K562 (cell line): ENCODE results near the gene MAP4K1. TPM values are rescaled to one million over a fixed set of nuclear protein-coding genes. Genes with fewer than 3 reads are reported as not detected.

Experiments used
- CTCF ChIP-seq, 3 experiments: IDR thresholded peaks in 2 of 3; conservative IDR thresholded peaks in 1 of 3; 2 replicates each; pipeline ENCODE4 v1.5.1; 2011 to 2012; ENCODE audit warnings: low read length in 3 of 3, mild to moderate bottlenecking in 3 of 3, control low read depth in 2 of 3, improper control_type of control experiment in 1 of 3, inconsistent platforms in 1 of 3, low read depth in 1 of 3, mixed read lengths in 1 of 3, moderate library complexity in 1 of 3; ENCODE audit not compliant: insufficient read depth in 2 of 3
- ETS2 ChIP-seq: IDR thresholded peaks from 2 replicates; pipeline ENCODE4 v1.6.1; 2016; ENCODE audit warnings: borderline replicate concordance, missing genetic modification characterization, mild to moderate bottlenecking, moderate library complexity, missing compliant biosample characterization; ENCODE audit not compliant: poor library complexity, severe bottlenecking
- FOXK1 ChIP-seq: sonication (generic); formaldehyde crosslinking; IDR thresholded peaks from 2 replicates; pipeline ENCODE4 v1.8.0; 2022; ENCODE audit warnings: missing genetic modification reagents, mild to moderate bottlenecking, borderline replicate concordance
- IRF2 ChIP-seq: sonication (generic); formaldehyde crosslinking; IDR thresholded peaks from 2 replicates; pipeline ENCODE4 v1.8.1; 2022; ENCODE audit warnings: mild to moderate bottlenecking, missing genetic modification reagents
- JUND ChIP-seq, 2 experiments: IDR thresholded peaks; 2 replicates in 1 of 2; 3 replicates in 1 of 2; pipeline ENCODE4 v1.6.1; 2011; ENCODE audit warnings: borderline replicate concordance in 2 of 2, low read depth in 2 of 2, low read length in 2 of 2, improper control_type of control experiment in 1 of 2, missing biosample characterization in 1 of 2, missing genetic modification characterization in 1 of 2, missing genetic modification reagents in 1 of 2
- MEF2D ChIP-seq: conservative IDR thresholded peaks from 2 replicates; pipeline ENCODE4 v1.6.1; 2016; ENCODE audit warnings: low read depth, missing genetic modification characterization, missing compliant biosample characterization
- MLX ChIP-seq, 2 experiments: fragments of 450-650 bp in 1 of 2; sonication (generic) in 1 of 2; formaldehyde crosslinking; conservative IDR thresholded peaks; 2 replicates each; pipeline versions ENCODE4 v1.4.0 to v1.8.1; 2020 to 2022; ENCODE audit warnings: mild to moderate bottlenecking in 1 of 2, missing genetic modification reagents in 1 of 2
- TCF7 ChIP-seq: sonication (generic); IDR thresholded peaks from 2 replicates; pipeline ENCODE4 v1.6.1; 2016; ENCODE audit warnings: antibody characterized with exemption, borderline replicate concordance
- TCFL5 ChIP-seq: fragments of 250-450 bp; sonication (Bioruptor Pico); conservative IDR thresholded peaks from 2 replicates; pipeline ENCODE4 v1.6.1; 2021; ENCODE audit warnings: mild to moderate bottlenecking, moderate library complexity, matching md5 sums
- TFAP4 ChIP-seq: sonication (generic); formaldehyde crosslinking; IDR thresholded peaks from 2 replicates; pipeline ENCODE4 v1.8.0; 2022; ENCODE audit warnings: missing genetic modification reagents, mild to moderate bottlenecking, moderate library complexity, borderline replicate concordance
- USF2 ChIP-seq: sonication (generic); formaldehyde crosslinking; IDR thresholded peaks from 2 replicates; pipeline ENCODE4 v1.5.0; 2020; ENCODE audit warnings: missing genetic modification reagents
- YY1 ChIP-seq, 3 experiments: IDR thresholded peaks; 2 replicates each; pipeline ENCODE4 v1.6.1; 2011; ENCODE audit warnings: low read length in 2 of 3, mild to moderate bottlenecking in 2 of 3, moderate library complexity in 2 of 3, borderline replicate concordance in 1 of 3, control low read depth in 1 of 3, low read depth in 1 of 3; ENCODE audit not compliant: insufficient read depth in 3 of 3, insufficient replicate concordance in 2 of 3, control insufficient read depth in 1 of 3, insufficient read length in 1 of 3; ENCODE audit errors: extremely low read depth in 1 of 3
- ZNF23 ChIP-seq: fragments of 250-450 bp; sonication (Bioruptor Pico); IDR thresholded peaks from 2 replicates; pipeline ENCODE4 v1.4.0; 2020; ENCODE audit warnings: mild to moderate bottlenecking
- ZNF24 ChIP-seq: fragments of 450-650 bp; IDR thresholded peaks from 2 replicates; pipeline ENCODE4 v1.6.1; 2016
- ZNF518B ChIP-seq: fragments of 250-450 bp; sonication (Bioruptor Pico); IDR thresholded peaks from 2 replicates; pipeline ENCODE4 v1.5.0; 2021; ENCODE audit warnings: mild to moderate bottlenecking, moderate library complexity
- ZNF830 ChIP-seq: fragments of 250-450 bp; sonication (Bioruptor Pico); IDR thresholded peaks from 2 replicates; pipeline ENCODE4 v1.5.0; 2021; ENCODE audit warnings: mild to moderate bottlenecking
- polyA plus RNA-seq, 8 experiments: library from polyadenylated mRNA; depleted of rRNA in 4 of 8; stranded (reverse) in 5 of 8; unstranded in 3 of 8; fragments of >200 nt; fragmentation: Nextera tagmentation in 2 of 8; fragmentation: Illumina TruSeq in 1 of 8; extraction: Ambion mirVana in 2 of 8; extraction: Trizol in 1 of 8; gene quantifications; 2 replicates each; pipeline versions ENCODE4 v1.2.1 to v1.2.3, GENCODE V29; 2011 to 2014; ENCODE audit warnings: inconsistent platforms in 1 of 8, missing spikeins in 1 of 8
- total RNA-seq, 7 experiments: library from RNA; depleted of rRNA in 6 of 7; stranded (reverse); fragments of >200 nt in 6 of 7; fragmentation: Illumina TruSeq in 2 of 7; extraction: Trizol in 2 of 7; gene quantifications; 2 replicates each; pipeline versions ENCODE4 v1.2.1 to v1.2.3, GENCODE V29; 2011 to 2021; ENCODE audit warnings: low replicate concordance in 1 of 7

MAP4K1 gene
- total and polyA plus RNA-seq, 9 of the 15 experiments (the other 6 are each of a cell fraction or from before 2014, with no cell fraction given), result 0.14 to 3.2 (median 0.73) TPM; not detected in 1

- TF ChIP-seq FOXK1 (CRISPR knock-in tag) (no peak), CTCF (IDR thresholded peaks at IDR 0.05 in 2 of 3, conservative IDR thresholded peaks at IDR 0.05 in 1 of 3; ENCODE audit: insufficient read depth in 2 of 3, low read depth in 1 of 3, low read length in 3 of 3) (peak; percentile 64 to 84 (median 82); a peak in 5 of 6 replicates), TCF7 (no peak), ZNF830 (CRISPR knock-in tag) (no peak), USF2 (CRISPR knock-in tag) (no peak), IRF2 (CRISPR knock-in tag) (no peak), TFAP4 (CRISPR knock-in tag) (peak; percentile 99), ZNF23 (CRISPR knock-in tag) (no peak), JUND (IDR thresholded peaks at IDR 0.05; ENCODE audit: borderline replicate concordance, low read depth, low read length) (peak; percentile 100), JUND (tag; IDR thresholded peaks at IDR 0.05; ENCODE audit: borderline replicate concordance, low read depth, low read length) (peak; percentile 100), ZNF518B (CRISPR knock-in tag) (no peak), ETS2 (no peak), ZNF24 (0 out of 2 replicates have a peak, but pooled peaks have one; percentile 6), YY1 (IDR thresholded peaks at IDR 0.05; ENCODE audit: borderline replicate concordance in 1 of 3, control insufficient read depth in 1 of 3, extremely low read depth in 1 of 3, insufficient read depth in 3 of 3, insufficient read length in 1 of 3, insufficient replicate concordance in 2 of 3, low read depth in 1 of 3, low read length in 2 of 3) (peak in 2 of 3 experiments; percentile 16 to 71), MLX (CRISPR knock-in tag; conservative IDR thresholded peaks at IDR 0.05) (no peak), MEF2D (tag) (peak; percentile 78; the same call in 1 of the 2 replicates), TCFL5 (no peak)
Observed at GRCh38 chr19:38543807-38544568, 73.8 kb downstream of the MAP4K1 start (continued).
